Muscle of leg (tissue), 9 donors: Measurements from ENCODE around the gene A1CF. TPM values are rescaled to one million over a fixed set of nuclear protein-coding genes. Genes with fewer than 3 reads are reported as not detected.

Experiments
- polyA plus RNA-seq, 8 donors: library from polyadenylated mRNA; unstranded; fragments of 120-200 nt; gene quantifications; one replicate each; pipeline versions ENCODE4 v1.2.1 to v1.2.3, GENCODE V29; 2013; ENCODE audit warnings: inconsistent platforms in 1 of 8, low replicate concordance in 1 of 8; ENCODE audit not compliant: insufficient read length in 8 of 8, insufficient read depth in 1 of 8
- total RNA-seq: library from RNA; stranded (reverse); fragments of 120-200 nt; gene quantifications from one replicate; pipeline ENCODE4 v1.2.4, GENCODE V29; 2013

A1CF gene
- total and polyA plus RNA-seq, 9 donors = 0.01 to 2.4 (median 0.11) TPM; not detected in 4

Other genes with a start within 250 kb of the A1CF start
- gene ASAH2B, start 145.7 kb downstream of the A1CF start, total RNA-seq = 2.9 TPM
- 1 to 10 TPM; 3.0 to 5.8 (median 3.7) TPM for gene ASAH2B, start 145.7 kb downstream of the A1CF start, polyA plus RNA-seq
- 51.3 TPM for gene PRKG1, start 188.9 kb upstream of the A1CF start, total RNA-seq
- 10 to 100 TPM; 23.3 to 59.2 (median 47.1) TPM for gene PRKG1, start 188.9 kb upstream of the A1CF start, polyA plus RNA-seq